ENCODE measurements around the gene KLK1. TPM values are rescaled to one million over a fixed set of nuclear protein-coding genes. Genes with fewer than 3 reads are reported as not detected.

Gene KLK1
- polyA plus RNA-seq, 1 of the 3 experiments (the other 2 are of a cell fraction), result not detected

DNA sequence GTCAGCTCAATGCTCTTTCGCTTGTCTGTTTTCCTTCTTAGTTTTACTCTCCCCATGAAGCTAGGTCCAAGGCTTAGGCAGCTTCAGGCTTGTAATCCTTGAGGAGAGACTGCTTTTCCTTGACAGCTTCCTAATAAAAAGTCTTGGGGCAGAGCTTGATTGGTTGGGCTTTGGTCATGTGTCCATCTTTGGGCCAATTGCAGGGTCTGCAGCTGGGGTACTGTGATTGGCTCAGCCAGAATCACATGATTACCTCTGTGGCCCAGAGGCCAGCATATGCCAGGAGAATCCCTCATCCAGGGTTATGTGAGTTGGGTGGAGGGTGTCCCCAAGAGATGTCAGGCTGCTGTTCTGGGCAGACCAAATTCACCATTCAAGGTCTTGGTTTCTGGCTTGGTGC, 8.1 kb downstream of the KLK1 start:
- H3K9me3 ChIP-seq, result no peaks in the 10 kb centered on the region
- WGBS (ENCODE audit: low lambda C conversion rate), result 70% methylated on average over 1 of the region's 1 CpG
- H3K27ac ChIP-seq (ENCODE audit: low read depth in 2 of 2, low read length in 1 of 2), result no peak overlapping the region
- TF ChIP-seq, protein P1, sequence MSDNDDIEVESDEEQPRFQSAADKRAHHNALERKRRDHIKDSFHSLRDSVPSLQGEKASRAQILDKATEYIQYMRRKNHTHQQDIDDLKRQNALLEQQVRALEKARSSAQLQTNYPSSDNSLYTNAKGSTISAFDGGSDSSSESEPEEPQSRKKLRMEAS (IDR thresholded peaks at IDR 0.05; ENCODE audit: low read depth), result no peak
- TF ChIP-seq USF1 (IDR thresholded peaks at IDR 0.05; ENCODE audit: borderline replicate concordance, low read depth), result peak; percentile 43; the same call in 1 of the 2 replicates
- H3K36me3 ChIP-seq (replicated peaks in 1 of 2; ENCODE audit: control insufficient read depth in 1 of 2, insufficient read depth in 2 of 2, low read length in 1 of 2), result no peaks in the 10 kb centered on the region
- H3K79me2 ChIP-seq (ENCODE audit: insufficient read depth), result no peaks in the 10 kb centered on the region
- no peak overlapping the region for H2AFZ ChIP-seq (ENCODE audit: low read depth)
- H3K4me1 ChIP-seq (ENCODE audit: control insufficient read depth in 1 of 2, insufficient read depth in 2 of 2, low read depth in 1 of 2, low read length in 1 of 2), result peaks cover 0 to 5% of the 10 kb centered on the region in 2 experiments; a peak in 1 of 4 replicates
- POLR2A ChIA-PET, result interaction anchor here (2.0 kb wide), 1 partner anchor 11 kb away, joined by 6 read pairs; no protein-coding TSS in a partner anchor
- no peaks in the 10 kb centered on the region for H3F3A ChIP-seq (replicated peaks; ENCODE audit: insufficient read depth)
- CTCF ChIA-PET, result no interaction called here
- no peak overlapping the region for H3K4me3 ChIP-seq (ENCODE audit: low read depth in 2 of 2, low read length in 1 of 2)
- no peaks in the 10 kb centered on the region for H3K9me2 ChIP-seq
- no peaks in the 10 kb centered on the region for H4K20me1 ChIP-seq (ENCODE audit: insufficient read depth)
- no peak overlapping the region for H3K4me2 ChIP-seq
- DNase-seq, result peak; percentile 12
- H3K9ac ChIP-seq, result no peak overlapping the region
- H3K27me3 ChIP-seq (ENCODE audit: insufficient read depth), result peaks cover 23% of the 10 kb centered on the region; the same call in 1 of the 2 replicates

- POLR2A ChIA-PET, result interaction anchor here (2.0 kb wide), 1 partner anchor 10 kb away, joined by 6 read pairs; no protein-coding TSS in a partner anchor
- Histone ChIP-seq H3F3A (replicated peaks; ENCODE audit: insufficient read depth) (no peaks in the 10 kb centered on the region), H3K79me2 (ENCODE audit: insufficient read depth) (no peaks in the 10 kb centered on the region), H4K20me1 (ENCODE audit: insufficient read depth) (no peaks in the 10 kb centered on the region), H3K4me2 (no peak overlapping the region), H3K9me2 (no peaks in the 10 kb centered on the region), H3K27ac (ENCODE audit: low read depth in 2 of 2, low read length in 1 of 2) (no peak overlapping the region), H3K36me3 (replicated peaks in 1 of 2; ENCODE audit: control insufficient read depth in 1 of 2, insufficient read depth in 2 of 2, low read length in 1 of 2) (no peaks in the 10 kb centered on the region), H3K27me3 (ENCODE audit: insufficient read depth) (peaks cover 20% of the 10 kb centered on the region; the same call in 1 of the 2 replicates), H3K9ac (no peak overlapping the region), H3K4me1 (ENCODE audit: control insufficient read depth in 1 of 2, insufficient read depth in 2 of 2, low read depth in 1 of 2, low read length in 1 of 2) (peaks cover 0 to 5% of the 10 kb centered on the region in 2 experiments; a peak in 1 of 4 replicates), H3K9me3 (no peaks in the 10 kb centered on the region), H2AFZ (ENCODE audit: low read depth) (no peak overlapping the region), H3K4me3 (ENCODE audit: low read depth in 2 of 2, low read length in 1 of 2) (no peak overlapping the region)
- CTCF ChIA-PET, result no interaction called here
- 25% methylated on average over 5 of the region's 5 CpGs for WGBS (ENCODE audit: low lambda C conversion rate)
- no peak for DNase-seq
- no peak for TF ChIP-seq SMC3 (IDR thresholded peaks at IDR 0.05; ENCODE audit: low read depth, low read length)
- no peak for TF ChIP-seq RCOR1 (IDR thresholded peaks at IDR 0.05; ENCODE audit: low read length)
- no peak for TF ChIP-seq SIN3A (IDR thresholded peaks at IDR 0.05; ENCODE audit: borderline replicate concordance, low read depth, low read length)
- TF ChIP-seq MXI1 (IDR thresholded peaks at IDR 0.05; ENCODE audit: low read depth, low read length), result no peak
- no peak for TF ChIP-seq FOSL2 (IDR thresholded peaks at IDR 0.05; ENCODE audit: borderline replicate concordance, low read depth)
- TF ChIP-seq USF1 (IDR thresholded peaks at IDR 0.05; ENCODE audit: borderline replicate concordance, low read depth), result no peak
- TF ChIP-seq, protein P1 (IDR thresholded peaks at IDR 0.05; ENCODE audit: low read depth), result no peak
- TF ChIP-seq, protein P2, sequence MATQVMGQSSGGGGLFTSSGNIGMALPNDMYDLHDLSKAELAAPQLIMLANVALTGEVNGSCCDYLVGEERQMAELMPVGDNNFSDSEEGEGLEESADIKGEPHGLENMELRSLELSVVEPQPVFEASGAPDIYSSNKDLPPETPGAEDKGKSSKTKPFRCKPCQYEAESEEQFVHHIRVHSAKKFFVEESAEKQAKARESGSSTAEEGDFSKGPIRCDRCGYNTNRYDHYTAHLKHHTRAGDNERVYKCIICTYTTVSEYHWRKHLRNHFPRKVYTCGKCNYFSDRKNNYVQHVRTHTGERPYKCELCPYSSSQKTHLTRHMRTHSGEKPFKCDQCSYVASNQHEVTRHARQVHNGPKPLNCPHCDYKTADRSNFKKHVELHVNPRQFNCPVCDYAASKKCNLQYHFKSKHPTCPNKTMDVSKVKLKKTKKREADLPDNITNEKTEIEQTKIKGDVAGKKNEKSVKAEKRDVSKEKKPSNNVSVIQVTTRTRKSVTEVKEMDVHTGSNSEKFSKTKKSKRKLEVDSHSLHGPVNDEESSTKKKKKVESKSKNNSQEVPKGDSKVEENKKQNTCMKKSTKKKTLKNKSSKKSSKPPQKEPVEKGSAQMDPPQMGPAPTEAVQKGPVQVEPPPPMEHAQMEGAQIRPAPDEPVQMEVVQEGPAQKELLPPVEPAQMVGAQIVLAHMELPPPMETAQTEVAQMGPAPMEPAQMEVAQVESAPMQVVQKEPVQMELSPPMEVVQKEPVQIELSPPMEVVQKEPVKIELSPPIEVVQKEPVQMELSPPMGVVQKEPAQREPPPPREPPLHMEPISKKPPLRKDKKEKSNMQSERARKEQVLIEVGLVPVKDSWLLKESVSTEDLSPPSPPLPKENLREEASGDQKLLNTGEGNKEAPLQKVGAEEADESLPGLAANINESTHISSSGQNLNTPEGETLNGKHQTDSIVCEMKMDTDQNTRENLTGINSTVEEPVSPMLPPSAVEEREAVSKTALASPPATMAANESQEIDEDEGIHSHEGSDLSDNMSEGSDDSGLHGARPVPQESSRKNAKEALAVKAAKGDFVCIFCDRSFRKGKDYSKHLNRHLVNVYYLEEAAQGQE (IDR thresholded peaks at IDR 0.05; ENCODE audit: low read depth, low read length), result no peak
- no peak for TF ChIP-seq EZH2phosphoT487 (IDR thresholded peaks at IDR 0.05; ENCODE audit: borderline replicate concordance, low read depth)
- no peak for TF ChIP-seq TEAD4 (IDR thresholded peaks at IDR 0.05; ENCODE audit: borderline replicate concordance, insufficient read depth)
- no peak for TF ChIP-seq MEF2A (IDR thresholded peaks at IDR 0.05; ENCODE audit: borderline replicate concordance, low read depth)
- no peak for TF ChIP-seq USF2 (IDR thresholded peaks at IDR 0.05; ENCODE audit: borderline replicate concordance, low read depth, low read length)
- TF ChIP-seq POLR2AphosphoS5 (IDR thresholded peaks at IDR 0.05; ENCODE audit: low read depth, low read length), result no peak
- no peak for TF ChIP-seq JUND (IDR thresholded peaks at IDR 0.05)
- TF ChIP-seq EP300 (IDR thresholded peaks at IDR 0.05; ENCODE audit: borderline replicate concordance in 1 of 2, low read depth in 1 of 2, low read length in 1 of 2), result no peak
- no peak for TF ChIP-seq IRF3 (IDR thresholded peaks at IDR 0.05; ENCODE audit: low read depth, low read length)
- no peak for TF ChIP-seq TCF12 (IDR thresholded peaks at IDR 0.05)
- no peak for TF ChIP-seq YY1 (IDR thresholded peaks at IDR 0.05; ENCODE audit: low read depth)
These were observed 8.7 kb downstream of the KLK1 start for GRCh38 chr19:50814883-50815282.
